ENCODE measurements around the gene MRPL12.

MRPL12 gene

DNA sequence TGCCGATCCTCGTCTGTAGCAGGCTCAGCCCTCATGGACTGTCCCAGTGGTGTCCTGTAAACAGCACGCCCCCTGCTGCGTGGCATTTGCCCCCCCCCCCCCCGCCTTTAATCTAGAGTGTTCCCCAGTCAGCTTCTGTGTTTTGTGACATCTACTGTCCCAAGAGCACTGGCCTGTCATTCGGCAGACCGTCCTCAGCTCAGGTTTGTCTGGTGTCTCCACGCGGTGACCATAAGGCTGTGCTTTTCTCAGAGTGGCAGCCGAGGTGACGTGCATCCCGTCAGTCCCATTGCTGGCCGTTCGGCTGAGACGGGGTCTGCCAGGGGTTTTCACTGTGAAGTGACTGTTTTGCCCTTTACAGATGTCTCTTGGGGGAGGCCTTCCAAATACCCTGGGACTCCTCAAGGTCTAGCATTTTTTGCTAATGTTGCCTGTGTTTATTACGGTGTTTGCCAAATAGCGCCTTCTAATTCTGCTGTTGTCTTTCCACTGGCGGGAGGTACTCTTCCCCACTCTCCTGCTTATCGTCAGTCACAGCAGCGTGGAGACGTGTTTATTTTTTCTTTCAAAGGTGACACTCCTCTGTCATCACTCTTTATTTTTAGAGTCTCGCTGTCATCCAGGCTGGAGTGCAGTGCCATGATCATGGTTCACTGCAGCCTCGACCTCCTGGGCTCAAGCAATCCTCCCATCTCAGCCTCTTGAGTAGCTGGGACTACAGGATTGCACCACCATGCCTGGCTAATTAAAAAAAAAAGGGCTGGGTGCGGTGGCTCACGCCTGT, 5.7 kb upstream of the MRPL12 start:
- TF ChIP-seq, protein P1, sequence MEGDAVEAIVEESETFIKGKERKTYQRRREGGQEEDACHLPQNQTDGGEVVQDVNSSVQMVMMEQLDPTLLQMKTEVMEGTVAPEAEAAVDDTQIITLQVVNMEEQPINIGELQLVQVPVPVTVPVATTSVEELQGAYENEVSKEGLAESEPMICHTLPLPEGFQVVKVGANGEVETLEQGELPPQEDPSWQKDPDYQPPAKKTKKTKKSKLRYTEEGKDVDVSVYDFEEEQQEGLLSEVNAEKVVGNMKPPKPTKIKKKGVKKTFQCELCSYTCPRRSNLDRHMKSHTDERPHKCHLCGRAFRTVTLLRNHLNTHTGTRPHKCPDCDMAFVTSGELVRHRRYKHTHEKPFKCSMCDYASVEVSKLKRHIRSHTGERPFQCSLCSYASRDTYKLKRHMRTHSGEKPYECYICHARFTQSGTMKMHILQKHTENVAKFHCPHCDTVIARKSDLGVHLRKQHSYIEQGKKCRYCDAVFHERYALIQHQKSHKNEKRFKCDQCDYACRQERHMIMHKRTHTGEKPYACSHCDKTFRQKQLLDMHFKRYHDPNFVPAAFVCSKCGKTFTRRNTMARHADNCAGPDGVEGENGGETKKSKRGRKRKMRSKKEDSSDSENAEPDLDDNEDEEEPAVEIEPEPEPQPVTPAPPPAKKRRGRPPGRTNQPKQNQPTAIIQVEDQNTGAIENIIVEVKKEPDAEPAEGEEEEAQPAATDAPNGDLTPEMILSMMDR (IDR thresholded peaks at IDR 0.05; ENCODE audit: low read depth, low read length) = no peak
- in situ Hi-C loops (cut with HindIII; ENCODE audit: low sequenced_read_pairs) = no loop called here
- no peak overlapping the region for H3K4me3 ChIP-seq (ENCODE audit: low read depth, low read length)
- no peak for DNase-seq (ENCODE audit: low read depth, low spot score)

DNA sequence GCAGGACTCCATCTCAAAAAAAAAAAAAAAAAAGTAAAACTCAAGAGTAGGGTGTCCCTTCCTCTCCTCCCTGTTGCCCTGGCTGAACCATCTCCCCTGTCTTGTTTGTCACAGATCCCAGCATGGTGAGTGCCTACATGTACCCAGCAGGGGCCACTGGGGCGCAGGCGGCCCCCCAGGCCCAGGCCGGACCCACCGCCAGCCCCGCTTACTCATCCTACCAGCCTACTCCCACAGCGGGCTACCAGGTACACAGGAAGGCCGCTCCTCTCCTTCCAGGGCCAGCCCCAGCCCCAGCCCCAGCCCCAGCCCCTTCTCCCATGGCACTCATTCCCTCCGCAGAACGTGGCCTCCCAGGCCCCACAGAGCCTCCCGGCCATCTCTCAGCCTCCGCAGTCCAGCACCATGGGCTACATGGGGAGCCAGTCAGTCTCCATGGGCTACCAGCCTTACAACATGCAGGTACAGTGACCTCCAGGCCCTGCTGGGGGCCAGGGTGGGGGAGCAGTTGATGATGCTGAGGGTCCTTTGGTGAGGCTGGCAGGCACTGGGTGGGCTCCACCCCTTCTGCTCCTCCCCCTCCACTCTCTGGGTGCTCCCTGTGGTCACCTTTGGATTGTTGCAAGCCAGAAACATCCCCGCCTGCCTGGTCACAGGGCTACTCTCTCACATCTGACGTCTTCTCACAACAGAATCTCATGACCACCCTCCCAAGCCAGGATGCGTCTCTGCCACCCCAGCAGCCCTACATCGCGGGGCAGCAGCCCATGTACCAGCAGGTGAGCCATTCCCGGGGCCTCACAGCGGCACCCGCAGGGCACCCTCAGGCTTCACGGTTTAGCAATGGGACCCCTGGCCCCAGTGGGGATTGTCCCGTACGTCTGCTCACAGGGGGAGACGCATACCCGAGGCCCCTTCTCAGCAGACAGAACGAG, 2.5 kb upstream of the MRPL12 start:
- no peak overlapping the region for H3K4me3 ChIP-seq (ENCODE audit: low read depth, low read length)
- TF ChIP-seq, protein P1 (IDR thresholded peaks at IDR 0.05; ENCODE audit: low read depth, low read length) = no peak
- DNase-seq (ENCODE audit: low read depth, low spot score) = no peak
- in situ Hi-C loops (cut with HindIII; ENCODE audit: low sequenced_read_pairs) = no loop called here

- no peak for DNase-seq (ENCODE audit: low read depth, low spot score)
- in situ Hi-C loops (cut with HindIII; ENCODE audit: low sequenced_read_pairs) = no loop called here
- H3K4me3 ChIP-seq (ENCODE audit: low read depth, low read length) = no peak overlapping the region
- TF ChIP-seq, protein P1 (IDR thresholded peaks at IDR 0.05; ENCODE audit: low read depth, low read length) = no peak
These were observed 1.7 kb upstream of the MRPL12 start for GRCh38 chr17:81701288-81702071.

DNA sequence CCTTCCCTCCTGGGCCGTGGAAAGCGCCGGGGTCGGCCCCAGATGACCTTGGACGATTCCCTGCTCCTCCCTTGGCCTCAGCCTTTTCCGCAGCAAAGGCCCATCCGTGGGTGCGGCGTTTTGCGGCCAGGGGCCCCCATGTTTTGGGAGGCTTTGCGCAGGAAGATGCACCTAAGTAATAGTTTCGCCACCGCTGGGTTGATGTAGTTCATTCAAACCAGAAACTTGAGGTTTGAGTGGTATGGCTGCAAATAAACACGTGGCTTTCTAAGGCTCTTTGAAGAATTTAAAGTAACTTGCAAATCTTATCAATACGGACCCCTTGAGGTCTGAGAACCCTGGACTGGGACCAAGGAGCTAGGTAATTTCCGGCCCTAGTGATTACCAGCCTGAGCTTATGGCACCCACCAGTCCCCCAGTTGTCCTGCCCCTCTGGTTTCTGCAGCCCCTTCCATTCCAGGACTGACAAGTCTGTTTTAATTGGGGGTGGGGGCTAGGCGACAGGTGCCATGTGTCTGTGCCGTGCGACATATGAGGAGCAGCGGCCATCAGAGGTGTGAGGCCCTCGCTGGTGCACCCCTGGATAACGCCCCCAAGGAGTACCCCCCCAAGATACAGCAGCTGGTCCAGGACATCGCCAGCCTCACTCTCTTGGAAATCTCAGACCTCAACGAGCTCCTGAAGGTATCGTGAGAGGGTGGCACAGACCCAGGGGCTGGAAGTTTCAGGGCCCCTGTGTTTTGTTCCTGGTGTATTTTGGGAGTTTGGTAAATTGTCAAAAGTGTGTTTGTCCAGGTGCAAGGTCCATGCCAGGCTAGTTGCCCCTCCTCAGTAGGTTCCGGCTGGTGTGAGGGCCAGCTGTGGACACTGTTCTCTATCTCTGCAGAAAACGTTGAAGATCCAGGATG, 834 bp downstream of the MRPL12 start:
- TF ChIP-seq, protein P1 (IDR thresholded peaks at IDR 0.05; ENCODE audit: low read depth, low read length) = no peak
- in situ Hi-C loops (cut with HindIII; ENCODE audit: low sequenced_read_pairs) = no loop called here
- H3K4me3 ChIP-seq (ENCODE audit: low read depth, low read length) = peak overlapping the region; percentile 75
- DNase-seq (ENCODE audit: low read depth, low spot score) = no peak

DNA sequence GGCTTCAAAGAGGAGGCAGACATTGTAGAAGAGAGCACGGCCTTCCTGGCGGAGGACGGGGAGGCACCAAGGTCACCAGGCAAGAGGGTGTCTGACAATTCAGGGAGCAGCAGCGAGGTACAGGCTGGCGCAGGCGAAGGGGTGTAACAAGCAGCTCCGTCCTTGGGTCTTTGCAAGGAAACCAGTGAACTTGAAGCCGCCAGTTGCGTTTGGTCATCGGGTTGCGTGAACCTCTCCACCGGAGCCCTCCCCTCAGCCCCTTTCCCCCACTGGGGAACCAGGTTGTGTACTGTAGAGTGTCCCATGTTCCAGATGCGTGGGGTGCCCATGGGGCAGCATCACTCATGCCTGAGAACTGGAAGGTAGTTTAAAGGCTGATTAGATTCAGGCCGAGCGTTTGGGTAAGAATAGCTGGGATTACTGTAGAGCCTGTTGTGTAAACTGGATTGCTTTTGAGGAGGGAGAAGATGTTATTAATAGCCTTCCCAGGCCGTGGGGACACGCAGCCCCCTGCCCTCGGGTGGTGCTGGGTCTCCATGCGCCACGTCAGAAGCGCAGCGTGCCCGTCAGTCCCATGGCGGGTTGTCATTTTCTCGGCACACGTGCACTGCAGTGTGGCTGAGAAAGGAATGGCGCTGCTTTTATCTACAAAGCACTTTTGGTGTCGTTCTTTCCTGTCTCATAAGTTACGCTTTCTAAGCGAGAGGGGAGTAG, 2.5 kb downstream of the MRPL12 start:
- DNase-seq (ENCODE audit: low read depth, low spot score) = no peak
- in situ Hi-C loops (cut with HindIII; ENCODE audit: low sequenced_read_pairs) = no loop called here
- TF ChIP-seq, protein P1 (IDR thresholded peaks at IDR 0.05; ENCODE audit: low read depth, low read length) = no peak
- H3K4me3 ChIP-seq (ENCODE audit: low read depth, low read length) = no peak overlapping the region
